Sigmoid colon (tissue), 7 donors: ENCODE data around the gene WWC1. TPM values are rescaled to one million over a fixed set of nuclear protein-coding genes. Genes with fewer than 3 reads are reported as not detected.

Experiments
- DNase-seq: peaks from one replicate; pipeline ENCODE4 v3.0.0-alpha.2; 2019
- H3K27ac ChIP-seq, 4 donors: fragments of 200-600 bp; sonication (generic); one replicate each; pipeline ENCODE4 v1.5.1; 2016 to 2019; ENCODE audit warnings: mild to moderate bottlenecking in 1 of 4
- H3K27me3 ChIP-seq, 3 donors: fragments of 200-600 bp; sonication (generic); one replicate each; pipeline ENCODE4 v1.5.1; 2019; ENCODE audit warnings: mild to moderate bottlenecking in 1 of 3
- H3K36me3 ChIP-seq, 4 donors: fragments of 200-600 bp; sonication (generic); one replicate each; pipeline ENCODE4 v1.5.1; 2016 to 2019
- H3K4me1 ChIP-seq, 4 donors: fragments of 200-600 bp; sonication (generic); one replicate each; pipeline ENCODE4 v1.5.1; 2017 to 2019
- H3K4me3 ChIP-seq, 4 donors: fragments of 200-600 bp; sonication (generic); one replicate each; pipeline ENCODE4 v1.5.1; 2017 to 2019; ENCODE audit warnings: mild to moderate bottlenecking in 2 of 4, moderate library complexity in 1 of 4
- H3K9me3 ChIP-seq, 4 donors: fragments of 200-600 bp in 3 of 4; sonication (generic) in 3 of 4; one replicate each; pipeline versions ENCODE4 v1.5.1 to v1.6.1; 2013 to 2019
- EP300 ChIP-seq, 4 donors: sonication (generic); formaldehyde crosslinking; IDR thresholded peaks; one replicate each; pipeline ENCODE4 v1.6.1; 2017; ENCODE audit warnings: antibody characterized with exemption in 4 of 4
- POLR2A ChIP-seq, 2 donors: fragments of 450-650 bp; IDR thresholded peaks; one replicate each; pipeline ENCODE4 v1.6.1; 2016; ENCODE audit warnings: antibody characterized with exemption in 2 of 2, mild to moderate bottlenecking in 2 of 2, moderate library complexity in 2 of 2
- POLR2AphosphoS5 ChIP-seq, 4 donors: sonication (generic); formaldehyde crosslinking; IDR thresholded peaks; one replicate each; pipeline ENCODE4 v1.6.1; 2017; ENCODE audit warnings: antibody characterized with exemption in 4 of 4
- WGBS, 2 donors: extraction: QIAGEN DNeasy Blood & Tissue Kit; methylation state at CpG; one replicate each; pipeline ENCODE4 v1.1.7; 2013; 5-methylcytosine and 5-hydroxymethylcytosine counted together
- intact Hi-C: fragments of 100-400 bp; cut with DNase I; formaldehyde crosslinking; loops from one replicate; pipeline ENCODE4 v1.15.1; 2023
- polyA plus RNA-seq, 3 donors: library from polyadenylated mRNA; stranded (reverse); fragments of 200-250 nt; gene quantifications; one replicate each; pipeline ENCODE4 v1.2.3, GENCODE V29; 2013
- total RNA-seq, 4 donors: library from RNA; depleted of rRNA; stranded (reverse); fragments of >200 nt; gene quantifications; one replicate each; pipeline ENCODE4 v1.1.0, GENCODE V29; 2016
- TF ChIP-seq, protein P1 (sequence below), 4 experiments: fragments of 450-650 bp in 3 of 4; fragments of 200-600 bp in 1 of 4; IDR thresholded peaks; one replicate each; pipeline ENCODE4 v1.5.1; 2016 to 2019; ENCODE audit warnings: antibody characterized with exemption in 4 of 4, mild to moderate bottlenecking in 3 of 4, moderate library complexity in 2 of 4
- donor health status: healthy with polysubstance abuse.
- donor health status: Bipolar disorder and iron deficiency.
- donor health status: healthy.

The WWC1 gene
- total and polyA plus RNA-seq, 7 donors: 0.27 to 15.4 (median 6.2) TPM; not detected in 1

DNA sequence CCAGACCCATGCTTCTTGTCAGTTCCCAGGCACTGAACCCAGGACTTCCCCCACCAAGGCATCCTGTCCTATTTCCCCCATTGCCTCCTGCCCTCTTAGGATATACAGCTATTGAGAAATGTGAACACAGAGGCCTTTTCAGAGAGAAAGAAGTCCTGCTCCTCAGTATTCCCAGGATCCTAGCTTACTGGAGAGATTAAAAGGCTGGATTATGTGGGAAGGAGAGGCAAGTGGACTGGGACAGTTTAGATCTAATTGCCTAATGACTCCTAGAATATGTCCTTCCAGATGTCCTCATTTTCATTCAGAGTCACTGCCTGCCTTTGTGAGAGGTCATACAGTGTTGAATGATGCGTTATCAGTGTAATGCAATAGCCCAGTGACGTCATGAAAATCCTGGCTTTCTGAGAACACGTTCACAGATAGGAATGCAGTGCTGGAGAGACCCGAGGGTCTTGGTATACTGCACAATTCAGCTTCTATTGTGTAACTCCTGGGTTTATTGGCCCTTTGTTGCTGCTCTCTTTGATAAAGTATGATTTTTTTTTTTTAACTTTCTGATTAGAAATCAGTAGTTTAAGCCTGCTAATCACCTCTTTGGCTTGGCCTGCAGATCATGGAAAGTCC is 26.2 kb downstream of the WWC1 start:
- H3K27ac ChIP-seq: no peak overlapping the region
- no peaks in the 10 kb centered on the region for H3K27me3 ChIP-seq
- no peaks in the 10 kb centered on the region for H3K4me1 ChIP-seq
- DNase-seq: no peak
- H3K9me3 ChIP-seq: no peaks in the 10 kb centered on the region
- no peaks in the 10 kb centered on the region for H3K36me3 ChIP-seq
- intact Hi-C loops: no loop called here
- H3K4me3 ChIP-seq: no peak overlapping the region
- TF ChIP-seq POLR2AphosphoS5 (IDR thresholded peaks at IDR 0.05) (no peak), POLR2A (IDR thresholded peaks at IDR 0.05) (no peak), EP300 (IDR thresholded peaks at IDR 0.05) (no peak)
- TF ChIP-seq, protein P1, sequence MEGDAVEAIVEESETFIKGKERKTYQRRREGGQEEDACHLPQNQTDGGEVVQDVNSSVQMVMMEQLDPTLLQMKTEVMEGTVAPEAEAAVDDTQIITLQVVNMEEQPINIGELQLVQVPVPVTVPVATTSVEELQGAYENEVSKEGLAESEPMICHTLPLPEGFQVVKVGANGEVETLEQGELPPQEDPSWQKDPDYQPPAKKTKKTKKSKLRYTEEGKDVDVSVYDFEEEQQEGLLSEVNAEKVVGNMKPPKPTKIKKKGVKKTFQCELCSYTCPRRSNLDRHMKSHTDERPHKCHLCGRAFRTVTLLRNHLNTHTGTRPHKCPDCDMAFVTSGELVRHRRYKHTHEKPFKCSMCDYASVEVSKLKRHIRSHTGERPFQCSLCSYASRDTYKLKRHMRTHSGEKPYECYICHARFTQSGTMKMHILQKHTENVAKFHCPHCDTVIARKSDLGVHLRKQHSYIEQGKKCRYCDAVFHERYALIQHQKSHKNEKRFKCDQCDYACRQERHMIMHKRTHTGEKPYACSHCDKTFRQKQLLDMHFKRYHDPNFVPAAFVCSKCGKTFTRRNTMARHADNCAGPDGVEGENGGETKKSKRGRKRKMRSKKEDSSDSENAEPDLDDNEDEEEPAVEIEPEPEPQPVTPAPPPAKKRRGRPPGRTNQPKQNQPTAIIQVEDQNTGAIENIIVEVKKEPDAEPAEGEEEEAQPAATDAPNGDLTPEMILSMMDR (IDR thresholded peaks at IDR 0.05): no peak
- WGBS, 2 donors: 24 to 48% methylated on average over 4 of the region's 4 CpGs

DNA sequence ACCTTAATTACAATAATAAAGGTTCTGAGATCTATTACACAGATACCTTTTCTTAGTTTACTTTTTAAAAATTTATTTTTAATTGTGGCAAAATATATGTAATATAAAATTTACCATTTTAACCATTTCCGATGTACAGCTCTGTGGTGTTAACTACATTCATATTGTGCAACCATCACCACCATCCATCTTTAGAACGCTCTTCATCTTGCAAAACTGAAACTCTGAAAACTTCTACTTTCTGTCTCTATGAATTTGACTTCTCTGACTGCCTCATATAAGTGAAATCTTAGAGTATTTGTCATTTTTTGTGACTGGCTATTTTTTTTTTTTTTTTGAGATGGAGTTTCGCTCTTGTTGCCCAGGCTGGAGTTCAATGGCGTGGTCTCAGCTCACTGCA is 26.8 kb downstream of the WWC1 start:
- WGBS, 2 donors: 85 to 93% methylated on average over 4 of the region's 4 CpGs
- intact Hi-C loops: no loop called here
- Histone ChIP-seq H3K4me3 (no peak overlapping the region), H3K9me3 (no peaks in the 10 kb centered on the region), H3K36me3 (no peaks in the 10 kb centered on the region), H3K27ac (no peak overlapping the region), H3K4me1 (no peaks in the 10 kb centered on the region), H3K27me3 (no peaks in the 10 kb centered on the region)
- TF ChIP-seq, protein P1 (IDR thresholded peaks at IDR 0.05): no peak
- TF ChIP-seq EP300 (IDR thresholded peaks at IDR 0.05) (no peak), POLR2AphosphoS5 (IDR thresholded peaks at IDR 0.05) (no peak), POLR2A (IDR thresholded peaks at IDR 0.05) (no peak)
- DNase-seq: no peak

DNA sequence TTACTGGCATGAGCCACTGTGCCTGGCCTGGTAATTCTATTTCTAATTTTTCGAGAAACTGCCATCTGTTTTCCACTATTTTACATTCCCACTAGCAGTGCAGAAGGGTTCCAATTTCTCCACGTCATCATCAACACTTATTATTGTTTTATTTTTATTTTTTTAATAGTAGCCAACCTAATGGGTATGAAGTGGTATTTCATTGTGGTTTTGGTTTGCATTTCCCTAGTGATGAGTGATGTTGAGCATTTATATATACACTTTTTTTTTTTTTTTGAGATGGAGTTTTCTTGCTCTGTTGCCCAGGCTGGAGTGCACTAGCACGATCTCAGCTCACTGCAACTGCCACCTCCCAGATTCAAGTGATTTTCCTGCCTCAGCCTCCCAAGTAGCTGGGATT is 28.3 kb downstream of the WWC1 start:
- Histone ChIP-seq H3K4me3 (no peak overlapping the region), H3K9me3 (no peaks in the 10 kb centered on the region), H3K4me1 (no peaks in the 10 kb centered on the region), H3K27me3 (no peaks in the 10 kb centered on the region), H3K27ac (no peak overlapping the region), H3K36me3 (no peaks in the 10 kb centered on the region)
- no peak for DNase-seq
- intact Hi-C loops: no loop called here
- no peak for TF ChIP-seq EP300 (IDR thresholded peaks at IDR 0.05)
- TF ChIP-seq, protein P1 (IDR thresholded peaks at IDR 0.05): no peak
- no peak for TF ChIP-seq POLR2A (IDR thresholded peaks at IDR 0.05)
- TF ChIP-seq POLR2AphosphoS5 (IDR thresholded peaks at IDR 0.05): no peak
- WGBS, 2 donors: 94 to 95% methylated on average over 3 of the region's 3 CpGs

DNA sequence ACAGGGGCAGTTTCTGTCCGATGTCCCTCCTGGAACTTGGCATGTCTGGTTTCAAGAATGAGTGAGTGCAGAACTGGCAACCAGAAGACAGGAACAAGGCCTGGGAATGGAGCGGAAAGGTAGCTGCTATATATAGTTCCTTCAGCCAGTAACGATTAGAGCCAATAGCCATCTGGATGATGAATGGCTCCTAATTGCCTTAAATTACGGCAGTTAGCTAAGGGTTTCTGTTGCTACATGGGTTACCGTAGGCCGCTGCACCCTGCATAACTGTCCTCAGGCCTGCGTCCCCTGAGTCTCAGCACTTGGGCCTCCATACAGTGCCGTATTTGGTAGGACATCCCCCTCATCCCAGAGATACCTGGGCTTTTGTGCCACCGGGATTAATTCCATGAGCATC is 29.4 kb downstream of the WWC1 start:
- no peak for DNase-seq
- WGBS, 2 donors: 87 to 91% methylated on average over 9 of the region's 9 CpGs
- Histone ChIP-seq H3K4me3 (no peak overlapping the region), H3K36me3 (no peaks in the 10 kb centered on the region), H3K9me3 (no peaks in the 10 kb centered on the region), H3K27ac (no peak overlapping the region), H3K4me1 (no peaks in the 10 kb centered on the region), H3K27me3 (no peaks in the 10 kb centered on the region)
- TF ChIP-seq POLR2AphosphoS5 (IDR thresholded peaks at IDR 0.05) (no peak), POLR2A (IDR thresholded peaks at IDR 0.05) (no peak)
- TF ChIP-seq, protein P1 (IDR thresholded peaks at IDR 0.05): no peak
- intact Hi-C loops: no loop called here
